ENCODE data around the gene GRPEL1. TPM values are rescaled to one million over a fixed set of nuclear protein-coding genes. Genes with fewer than 3 reads are reported as not detected.
A peak's percentile ranks its signal among the peaks of the same experiment; 100 is the strongest.

Gene GRPEL1
- total RNA-seq, 1 experiment from 2014 or later: 74.5 TPM

DNA sequence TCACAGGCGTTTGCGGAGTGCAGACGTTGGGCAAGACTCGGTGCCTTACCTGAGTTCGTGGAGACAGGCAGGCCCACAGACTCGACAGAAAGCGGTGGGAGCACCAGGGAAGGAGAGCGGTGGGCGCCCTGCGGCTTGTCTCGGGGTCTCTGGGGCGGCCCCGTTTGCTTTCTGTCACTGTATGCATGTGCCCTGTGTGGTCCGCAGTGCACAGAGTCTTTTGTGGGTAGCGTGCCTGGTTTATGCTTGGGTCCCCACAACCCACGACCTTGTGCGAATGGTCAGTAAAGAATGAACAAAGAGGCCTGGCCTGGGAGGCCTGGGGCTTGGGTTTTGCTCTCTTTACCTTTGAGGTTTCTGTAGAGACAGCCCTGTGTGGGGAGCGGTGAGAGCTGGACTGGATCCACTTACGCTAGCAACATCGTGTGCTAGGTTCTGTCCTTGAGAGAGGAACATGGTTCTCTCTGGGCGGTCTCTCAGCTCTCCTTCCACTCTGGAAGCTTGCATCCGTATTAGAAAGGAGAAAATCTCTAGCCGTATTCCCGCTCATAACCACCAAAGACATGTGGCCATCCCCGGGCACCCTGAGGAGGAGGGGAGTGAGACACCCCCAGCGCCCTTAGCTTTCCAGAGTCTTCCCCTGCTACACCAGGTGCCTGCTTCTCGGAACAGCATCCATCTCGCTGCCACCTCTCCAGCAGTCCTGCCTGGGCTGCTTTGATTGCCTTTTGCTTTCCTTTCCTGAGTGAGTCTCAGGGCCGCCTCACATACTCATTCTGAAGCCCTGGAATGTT lies 23.5 kb downstream of the GRPEL1 start:
- intact Hi-C loops (cut with micrococcal nuclease): no loop called here
- H3K4me3 ChIP-seq (ENCODE audit: low read length): peak overlapping the region; percentile 98
- H2AFZ ChIP-seq (ENCODE audit: low read length): peak overlapping the region; percentile 75; the same call in 1 of the 2 replicates
- H3K79me2 ChIP-seq (ENCODE audit: low read length): peaks cover 59% of the 10 kb centered on the region
- H3K36me3 ChIP-seq (ENCODE audit: low read depth, low read length): no peaks in the 10 kb centered on the region
- H3K4me1 ChIP-seq (ENCODE audit: insufficient read depth, low read length): peaks cover 33% of the 10 kb centered on the region
- BruUV-seq (replicated peaks): no TSS peak
- no peak for DNase-seq
- no peaks in the 10 kb centered on the region for H3K27me3 ChIP-seq (ENCODE audit: low read length)
- H4K20me1 ChIP-seq (ENCODE audit: low read length): peaks cover 6% of the 10 kb centered on the region; the same call in 1 of the 2 replicates
- peak overlapping the region; percentile 97 for H3K4me2 ChIP-seq (ENCODE audit: low read length)
- no peak for ATAC-seq
- H3F3A ChIP-seq (ENCODE audit: low read length, unreplicated experiment): no peaks in the 10 kb centered on the region
- CTCF ChIA-PET: interaction anchor here (0.9 to 1.4 kb wide), 2 partner anchors 23 to 27 kb away, joined by 3 read pairs; partner anchors contain the start of gene GRPEL1
- TF ChIP-seq EZH2phosphoT487 (IDR thresholded peaks at IDR 0.05; ENCODE audit: borderline replicate concordance, low read length): no peak
- no peak for TF ChIP-seq EZH2 (IDR thresholded peaks at IDR 0.05; ENCODE audit: low read length, unreplicated experiment)
- TF ChIP-seq, protein P1, sequence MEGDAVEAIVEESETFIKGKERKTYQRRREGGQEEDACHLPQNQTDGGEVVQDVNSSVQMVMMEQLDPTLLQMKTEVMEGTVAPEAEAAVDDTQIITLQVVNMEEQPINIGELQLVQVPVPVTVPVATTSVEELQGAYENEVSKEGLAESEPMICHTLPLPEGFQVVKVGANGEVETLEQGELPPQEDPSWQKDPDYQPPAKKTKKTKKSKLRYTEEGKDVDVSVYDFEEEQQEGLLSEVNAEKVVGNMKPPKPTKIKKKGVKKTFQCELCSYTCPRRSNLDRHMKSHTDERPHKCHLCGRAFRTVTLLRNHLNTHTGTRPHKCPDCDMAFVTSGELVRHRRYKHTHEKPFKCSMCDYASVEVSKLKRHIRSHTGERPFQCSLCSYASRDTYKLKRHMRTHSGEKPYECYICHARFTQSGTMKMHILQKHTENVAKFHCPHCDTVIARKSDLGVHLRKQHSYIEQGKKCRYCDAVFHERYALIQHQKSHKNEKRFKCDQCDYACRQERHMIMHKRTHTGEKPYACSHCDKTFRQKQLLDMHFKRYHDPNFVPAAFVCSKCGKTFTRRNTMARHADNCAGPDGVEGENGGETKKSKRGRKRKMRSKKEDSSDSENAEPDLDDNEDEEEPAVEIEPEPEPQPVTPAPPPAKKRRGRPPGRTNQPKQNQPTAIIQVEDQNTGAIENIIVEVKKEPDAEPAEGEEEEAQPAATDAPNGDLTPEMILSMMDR (conservative IDR thresholded peaks at IDR 0.05; ENCODE audit: low read depth, low read length): no peak
- H3K9me2 ChIP-seq (replicated peaks; ENCODE audit: low read length): no peaks in the 10 kb centered on the region
- H3K9ac ChIP-seq (ENCODE audit: low read length): peak overlapping the region; percentile 90
- H3K9me3 ChIP-seq (ENCODE audit: low read length): no peaks in the 10 kb centered on the region
- POLR2A ChIA-PET (ENCODE audit: unreplicated experiment): no interaction called here
- H3K27ac ChIP-seq (ENCODE audit: low read length): no peak overlapping the region

DNA sequence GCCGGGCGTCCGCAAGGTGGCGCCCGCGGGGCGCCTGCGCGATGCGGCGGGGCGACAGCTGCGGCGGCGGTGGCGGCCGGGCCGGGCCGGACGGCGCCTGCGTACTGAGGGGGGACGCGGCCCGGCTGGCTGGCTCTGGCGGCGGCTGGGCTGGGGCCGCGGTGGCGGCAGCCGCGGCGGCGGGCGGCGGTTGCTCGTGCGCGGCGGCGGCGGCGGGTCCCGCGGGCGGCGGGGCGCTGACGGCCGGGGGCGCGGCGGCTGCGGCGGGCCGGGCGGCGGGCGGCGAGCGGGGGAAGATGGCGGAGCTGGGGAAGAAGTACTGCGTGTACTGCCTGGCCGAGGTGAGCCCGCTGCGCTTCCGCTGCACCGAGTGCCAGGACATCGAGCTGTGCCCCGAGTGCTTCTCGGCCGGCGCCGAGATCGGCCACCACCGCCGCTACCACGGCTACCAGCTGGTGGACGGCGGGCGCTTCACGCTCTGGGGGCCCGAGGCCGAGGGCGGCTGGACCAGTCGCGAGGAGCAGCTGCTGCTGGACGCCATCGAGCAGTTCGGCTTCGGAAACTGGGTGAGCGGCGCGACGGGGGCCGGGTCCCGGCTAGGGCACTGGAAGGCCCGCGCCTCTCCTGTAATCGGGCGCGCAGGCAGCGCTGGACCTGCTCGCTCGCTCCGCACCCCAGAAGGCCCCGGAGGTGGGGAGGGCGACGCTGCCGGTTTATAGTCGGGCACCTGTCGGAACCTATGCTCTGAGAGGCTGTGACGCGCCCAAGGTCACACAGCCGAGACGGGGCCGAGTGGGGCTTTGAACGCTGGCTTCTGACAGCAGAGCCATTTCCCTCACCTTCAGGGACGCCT lies 24.4 kb downstream of the GRPEL1 start, which contains the start of gene TADA2B:
TSS of gene TADA2B (plus strand) at position 89 of the 853 bp plus-strand sequence. CDS start at position 297, 208 bp downstream.
- CTCF ChIA-PET: interaction anchor here (0.9 to 1.2 kb wide), 3 partner anchors 22 to 28 kb away, joined by 3 to 7 read pairs (median 3); partner anchors contain the start of gene GRPEL1
- no TSS peak for BruUV-seq (replicated peaks)
- peak within 1 kb of the TSS; percentile 98 for H3K4me3 ChIP-seq (ENCODE audit: low read length)
- peak within 1 kb of the TSS; percentile 90 for H2AFZ ChIP-seq (ENCODE audit: low read length)
- H3K27ac ChIP-seq (ENCODE audit: low read length): peak within 1 kb of the TSS; percentile 18; the same call in 1 of the 2 replicates
- H3K79me2 ChIP-seq (ENCODE audit: low read length): peaks cover 51% of the 10 kb centered on the region
- H3F3A ChIP-seq (ENCODE audit: low read length, unreplicated experiment): no peaks in the 10 kb centered on the region
- TF ChIP-seq, protein P1 (conservative IDR thresholded peaks at IDR 0.05; ENCODE audit: low read depth, low read length): no peak
- TF ChIP-seq EZH2phosphoT487 (IDR thresholded peaks at IDR 0.05; ENCODE audit: borderline replicate concordance, low read length): no peak
- peak within 1 kb of the TSS; percentile 90 for H3K9ac ChIP-seq (ENCODE audit: low read length)
- intact Hi-C loops (cut with micrococcal nuclease): loop anchor here (2.0 kb wide), 1 partner anchor 51 kb away; no protein-coding TSS in a partner anchor
- no peaks in the 10 kb centered on the region for H3K36me3 ChIP-seq (ENCODE audit: low read depth, low read length)
- H3K27me3 ChIP-seq (ENCODE audit: low read length): no peaks in the 10 kb centered on the region
- no peaks in the 10 kb centered on the region for H3K9me2 ChIP-seq (replicated peaks; ENCODE audit: low read length)
- POLR2A ChIA-PET (ENCODE audit: unreplicated experiment): interaction anchor here (0.7 to 1.0 kb wide), 2 partner anchors 9 to 403 kb away, joined by 3 to 5 read pairs; partner anchors contain the start of gene MRFAP1
- H3K4me2 ChIP-seq (ENCODE audit: low read length): peak within 1 kb of the TSS; percentile 97
- ATAC-seq (peak; percentile 3; the same call in 1 of the 2 replicates), DNase-seq (no peak)
- peaks cover 6% of the 10 kb centered on the region; the same call in 1 of the 2 replicates for H4K20me1 ChIP-seq (ENCODE audit: low read length)
- H3K4me1 ChIP-seq (ENCODE audit: insufficient read depth, low read length): peaks cover 33% of the 10 kb centered on the region
- no peaks in the 10 kb centered on the region for H3K9me3 ChIP-seq (ENCODE audit: low read length)
